ENCODE data around the gene AGBL1.

GRCh38 chr15:86433983-86434382 is 354.3 kb downstream of the AGBL1 start:
- no peak for TF ChIP-seq CTCF (IDR thresholded peaks at IDR 0.05)
- no peak for TF ChIP-seq POLR2A (IDR thresholded peaks at IDR 0.05)

All from prostate gland (tissue), 2 donors.